ENCODE results near the gene COLEC12.

Gene COLEC12

DNA sequence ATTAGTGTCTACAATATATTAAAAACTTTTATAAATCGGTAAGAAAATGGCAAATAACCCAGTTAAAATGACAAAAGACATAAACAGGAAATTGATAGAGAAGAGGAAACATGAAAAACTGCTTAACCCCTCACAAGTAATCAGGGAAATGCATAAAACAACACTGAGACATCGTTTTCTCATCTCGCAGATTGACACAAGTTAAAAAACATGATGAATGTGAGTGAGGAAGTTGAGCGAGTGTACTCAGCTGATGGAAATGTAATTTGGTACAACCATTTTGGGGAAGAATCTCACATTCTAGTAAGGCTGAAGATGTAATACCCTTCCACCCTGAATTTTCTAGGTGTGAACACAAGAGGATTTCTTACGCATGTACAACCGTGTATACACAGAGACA, 214.7 kb downstream of the COLEC12 start:
- Histone ChIP-seq H3K27ac (ENCODE audit: low read depth, low read length) (no peak overlapping the region), H3K4me2 (ENCODE audit: low read depth, low read length, poor library complexity, severe bottlenecking) (no peak overlapping the region), H3K36me3 (ENCODE audit: low read length) (no peaks in the 10 kb centered on the region), H3K27me3 (ENCODE audit: low read length) (no peaks in the 10 kb centered on the region), H2AFZ (ENCODE audit: low read depth, low read length, severe bottlenecking) (no peak overlapping the region), H3K9ac (ENCODE audit: low read length) (no peak overlapping the region), H3K9me3 (ENCODE audit: insufficient read depth, low read length) (no peaks in the 10 kb centered on the region), H4K20me1 (ENCODE audit: low read depth, low read length) (no peaks in the 10 kb centered on the region), H3F3A (ENCODE audit: insufficient read depth) (no peaks in the 10 kb centered on the region), H3K4me3 (ENCODE audit: insufficient read depth, low read length, poor library complexity, severe bottlenecking) (no peak overlapping the region), H3K79me2 (ENCODE audit: insufficient read depth, low read length) (no peaks in the 10 kb centered on the region), H3K9me2 (replicated peaks; ENCODE audit: insufficient read depth, low read length) (no peaks in the 10 kb centered on the region)
- TF ChIP-seq EZH2phosphoT487 (conservative IDR thresholded peaks at IDR 0.05; ENCODE audit: low read length): no peak

DNA sequence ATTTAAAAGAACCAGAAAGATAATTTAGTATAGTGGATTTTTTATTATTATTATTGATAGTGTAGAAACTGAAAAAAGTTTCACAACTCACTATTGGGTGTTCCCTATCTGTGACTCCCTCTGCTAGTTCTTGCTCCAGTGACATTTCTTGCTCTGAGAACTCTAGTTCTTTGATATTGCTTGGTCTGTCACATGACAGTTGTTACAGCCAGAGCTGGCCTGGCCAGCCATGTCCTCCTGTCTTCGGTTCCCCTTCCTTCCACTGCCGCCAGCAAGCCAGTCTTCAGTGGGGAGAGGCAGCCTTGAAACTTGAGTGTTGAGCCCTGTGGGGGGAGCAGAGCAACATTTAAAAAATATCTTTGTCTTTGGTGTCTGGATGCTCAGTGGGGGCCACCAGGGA, 225.0 kb downstream of the COLEC12 start:
- H3K27ac ChIP-seq (ENCODE audit: low read depth, low read length): no peak overlapping the region
- no peaks in the 10 kb centered on the region for H3K36me3 ChIP-seq (ENCODE audit: low read length)
- no peaks in the 10 kb centered on the region for H4K20me1 ChIP-seq (ENCODE audit: low read depth, low read length)
- no peak overlapping the region for H3K4me3 ChIP-seq (ENCODE audit: insufficient read depth, low read length, poor library complexity, severe bottlenecking)
- no peak overlapping the region for H2AFZ ChIP-seq (ENCODE audit: low read depth, low read length, severe bottlenecking)
- H3F3A ChIP-seq (ENCODE audit: insufficient read depth): no peaks in the 10 kb centered on the region
- no peaks in the 10 kb centered on the region for H3K79me2 ChIP-seq (ENCODE audit: insufficient read depth, low read length)
- no peak overlapping the region for H3K4me2 ChIP-seq (ENCODE audit: low read depth, low read length, poor library complexity, severe bottlenecking)
- H3K9me2 ChIP-seq (replicated peaks; ENCODE audit: insufficient read depth, low read length): no peaks in the 10 kb centered on the region
- H3K9ac ChIP-seq (ENCODE audit: low read length): no peak overlapping the region
- H3K27me3 ChIP-seq (ENCODE audit: low read length): no peaks in the 10 kb centered on the region
- H3K9me3 ChIP-seq (ENCODE audit: insufficient read depth, low read length): no peaks in the 10 kb centered on the region
- TF ChIP-seq, protein P1, sequence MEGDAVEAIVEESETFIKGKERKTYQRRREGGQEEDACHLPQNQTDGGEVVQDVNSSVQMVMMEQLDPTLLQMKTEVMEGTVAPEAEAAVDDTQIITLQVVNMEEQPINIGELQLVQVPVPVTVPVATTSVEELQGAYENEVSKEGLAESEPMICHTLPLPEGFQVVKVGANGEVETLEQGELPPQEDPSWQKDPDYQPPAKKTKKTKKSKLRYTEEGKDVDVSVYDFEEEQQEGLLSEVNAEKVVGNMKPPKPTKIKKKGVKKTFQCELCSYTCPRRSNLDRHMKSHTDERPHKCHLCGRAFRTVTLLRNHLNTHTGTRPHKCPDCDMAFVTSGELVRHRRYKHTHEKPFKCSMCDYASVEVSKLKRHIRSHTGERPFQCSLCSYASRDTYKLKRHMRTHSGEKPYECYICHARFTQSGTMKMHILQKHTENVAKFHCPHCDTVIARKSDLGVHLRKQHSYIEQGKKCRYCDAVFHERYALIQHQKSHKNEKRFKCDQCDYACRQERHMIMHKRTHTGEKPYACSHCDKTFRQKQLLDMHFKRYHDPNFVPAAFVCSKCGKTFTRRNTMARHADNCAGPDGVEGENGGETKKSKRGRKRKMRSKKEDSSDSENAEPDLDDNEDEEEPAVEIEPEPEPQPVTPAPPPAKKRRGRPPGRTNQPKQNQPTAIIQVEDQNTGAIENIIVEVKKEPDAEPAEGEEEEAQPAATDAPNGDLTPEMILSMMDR (IDR thresholded peaks at IDR 0.05; ENCODE audit: insufficient read depth, low read length, poor library complexity, severe bottlenecking): no peak
- TF ChIP-seq EZH2phosphoT487 (conservative IDR thresholded peaks at IDR 0.05; ENCODE audit: low read length): no peak

DNA sequence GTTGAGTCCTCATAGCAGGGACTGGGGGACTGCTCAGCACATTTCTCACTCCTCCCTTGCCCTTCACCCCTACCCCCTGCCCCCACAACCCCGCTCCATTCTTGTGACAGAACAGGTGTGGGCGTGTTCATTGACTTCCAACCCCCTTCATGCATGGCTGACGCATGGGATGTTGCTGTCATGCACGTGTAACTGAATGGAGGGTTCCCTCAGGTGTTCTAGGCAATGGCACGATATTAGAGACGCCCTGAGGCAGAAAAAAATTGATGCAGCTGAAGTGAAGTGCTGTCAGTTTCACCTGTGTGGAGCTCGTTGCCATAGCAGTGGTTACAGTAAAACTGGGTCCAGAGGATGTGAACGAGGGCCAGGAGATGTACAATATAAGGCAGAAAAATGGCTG, 226.2 kb downstream of the COLEC12 start:
- no peaks in the 10 kb centered on the region for H3K9me3 ChIP-seq (ENCODE audit: insufficient read depth, low read length)
- no peaks in the 10 kb centered on the region for H3K27me3 ChIP-seq (ENCODE audit: low read length)
- no peak overlapping the region for H3K4me2 ChIP-seq (ENCODE audit: low read depth, low read length, poor library complexity, severe bottlenecking)
- H3K9ac ChIP-seq (ENCODE audit: low read length): no peak overlapping the region
- no peak overlapping the region for H2AFZ ChIP-seq (ENCODE audit: low read depth, low read length, severe bottlenecking)
- H3K27ac ChIP-seq (ENCODE audit: low read depth, low read length): no peak overlapping the region
- H4K20me1 ChIP-seq (ENCODE audit: low read depth, low read length): no peaks in the 10 kb centered on the region
- TF ChIP-seq, protein P1 (IDR thresholded peaks at IDR 0.05; ENCODE audit: insufficient read depth, low read length, poor library complexity, severe bottlenecking): no peak
- TF ChIP-seq EZH2phosphoT487 (conservative IDR thresholded peaks at IDR 0.05; ENCODE audit: low read length): no peak
- no peaks in the 10 kb centered on the region for H3F3A ChIP-seq (ENCODE audit: insufficient read depth)
- H3K4me3 ChIP-seq (ENCODE audit: insufficient read depth, low read length, poor library complexity, severe bottlenecking): no peak overlapping the region
- no peaks in the 10 kb centered on the region for H3K79me2 ChIP-seq (ENCODE audit: insufficient read depth, low read length)
- H3K36me3 ChIP-seq (ENCODE audit: low read length): no peaks in the 10 kb centered on the region
- H3K9me2 ChIP-seq (replicated peaks; ENCODE audit: insufficient read depth, low read length): no peaks in the 10 kb centered on the region

DNA sequence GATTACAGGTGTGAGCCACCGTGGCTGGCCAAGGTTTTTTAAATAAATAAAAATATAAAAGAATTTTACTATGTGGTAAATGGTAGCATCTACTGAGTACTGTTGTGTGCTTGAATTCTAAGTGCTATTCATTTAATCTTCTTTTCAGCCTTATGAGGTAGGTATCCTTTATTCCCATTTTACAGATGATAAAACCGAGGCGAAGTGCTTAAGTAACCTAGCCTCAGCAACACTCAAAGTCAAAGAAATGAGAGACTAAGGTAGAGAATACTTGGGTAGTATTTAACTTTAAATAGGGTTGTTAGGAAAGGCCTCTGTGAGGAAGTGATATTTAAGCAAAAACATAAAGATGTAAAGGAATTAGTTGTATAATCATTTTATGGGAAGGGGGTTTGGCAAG, 227.0 kb downstream of the COLEC12 start:
- no peaks in the 10 kb centered on the region for H3K9me2 ChIP-seq (replicated peaks; ENCODE audit: insufficient read depth, low read length)
- H4K20me1 ChIP-seq (ENCODE audit: low read depth, low read length): no peaks in the 10 kb centered on the region
- H3K9ac ChIP-seq (ENCODE audit: low read length): no peak overlapping the region
- H3K4me3 ChIP-seq (ENCODE audit: insufficient read depth, low read length, poor library complexity, severe bottlenecking): no peak overlapping the region
- TF ChIP-seq, protein P1 (IDR thresholded peaks at IDR 0.05; ENCODE audit: insufficient read depth, low read length, poor library complexity, severe bottlenecking): no peak
- TF ChIP-seq EZH2phosphoT487 (conservative IDR thresholded peaks at IDR 0.05; ENCODE audit: low read length): no peak
- no peaks in the 10 kb centered on the region for H3K36me3 ChIP-seq (ENCODE audit: low read length)
- no peak overlapping the region for H3K4me2 ChIP-seq (ENCODE audit: low read depth, low read length, poor library complexity, severe bottlenecking)
- H3K9me3 ChIP-seq (ENCODE audit: insufficient read depth, low read length): no peaks in the 10 kb centered on the region
- no peak overlapping the region for H2AFZ ChIP-seq (ENCODE audit: low read depth, low read length, severe bottlenecking)
- no peak overlapping the region for H3K27ac ChIP-seq (ENCODE audit: low read depth, low read length)
- H3K79me2 ChIP-seq (ENCODE audit: insufficient read depth, low read length): no peaks in the 10 kb centered on the region
- no peaks in the 10 kb centered on the region for H3F3A ChIP-seq (ENCODE audit: insufficient read depth)
- H3K27me3 ChIP-seq (ENCODE audit: low read length): no peaks in the 10 kb centered on the region
